PC-3 (cell line): Measurements from ENCODE around the gene PRKCD. TPM values are rescaled to one million over a fixed set of nuclear protein-coding genes. Genes with fewer than 3 reads are reported as not detected.

Source experiments
- ATAC-seq: fragments of 200-7000 bp; cut with Tn5 transposase; 2 replicates; pipeline ENCODE4 v1.9.1; 2020; ENCODE audit warnings: mild to moderate bottlenecking, moderate library complexity
- BruUV-seq: library from RNA; stranded (reverse); fragments of 400-500 nt; replicated peaks from 2 replicates; lab custom pipeline; 2021; lab: Mats Ljungman, UMichigan
- CTCF ChIA-PET: fragments of 300-600 bp; sonication (Branson Sonifier 250); formaldehyde crosslinking; loops from one replicate; lab custom pipeline; 2022; ENCODE audit warnings: antibody characterized with exemption; lab: Charles Lee
- POLR2A ChIA-PET: fragments of 300-600 bp; sonication (Branson Sonifier 250); formaldehyde crosslinking; loops from one replicate; lab custom pipeline; 2022; ENCODE audit warnings: antibody characterized with exemption; ENCODE audit not compliant: unreplicated experiment; lab: Charles Lee
- DNase-seq: peaks from one replicate; pipeline ENCODE4 v3.0.0-alpha.2; 2015
- H2AFZ ChIP-seq: fragments of 300-600 bp; sonication (generic); 2 replicates; pipeline ENCODE4 v1.6.0; 2016; ENCODE audit warnings: antibody characterized with exemption, low read length
- H3F3A ChIP-seq: fragments of 300-600 bp; sonication (generic); one replicate; pipeline ENCODE4 v1.6.0; 2017; ENCODE audit warnings: antibody characterized with exemption, low read length, control low read depth, mild to moderate bottlenecking; ENCODE audit not compliant: unreplicated experiment
- H3K27ac ChIP-seq: fragments of 300-600 bp; sonication (generic); 2 replicates; pipeline ENCODE4 v1.5.1; 2016; ENCODE audit warnings: mild to moderate bottlenecking, low read length
- H3K27me3 ChIP-seq: fragments of 300-600 bp; sonication (generic); 2 replicates; pipeline ENCODE4 v1.6.1; 2016; ENCODE audit warnings: low read length, mixed read lengths
- H3K36me3 ChIP-seq: fragments of 300-600 bp; sonication (generic); 2 replicates; pipeline ENCODE4 v1.6.1; 2016; ENCODE audit warnings: low read depth, mixed run types, low read length, mixed read lengths
- H3K4me1 ChIP-seq: fragments of 300-600 bp; sonication (generic); 2 replicates; pipeline ENCODE4 v1.5.1; 2016; ENCODE audit warnings: low read length; ENCODE audit not compliant: insufficient read depth
- H3K4me2 ChIP-seq: fragments of 300-600 bp; sonication (generic); 2 replicates; pipeline ENCODE4 v1.6.0; 2016; ENCODE audit warnings: low read length
- H3K4me3 ChIP-seq: fragments of 300-600 bp; sonication (generic); 2 replicates; pipeline ENCODE4 v1.5.1; 2016; ENCODE audit warnings: mild to moderate bottlenecking, low read length, mixed read lengths
- H3K79me2 ChIP-seq: fragments of 300-600 bp; sonication (generic); 2 replicates; pipeline ENCODE4 v1.6.1; 2017; ENCODE audit warnings: low read length, mixed read lengths
- H3K9ac ChIP-seq: fragments of 300-600 bp; sonication (generic); 2 replicates; pipeline ENCODE4 v1.6.0; 2016; ENCODE audit warnings: mild to moderate bottlenecking, low read length
- H3K9me2 ChIP-seq: fragments of 300-600 bp; sonication (generic); replicated peaks from 2 replicates; pipeline ENCODE4 v1.6.1; 2016; ENCODE audit warnings: mixed run types, low read length, mixed read lengths
- H3K9me3 ChIP-seq: fragments of 300-600 bp; sonication (generic); 2 replicates; pipeline ENCODE4 v1.6.1; 2016; ENCODE audit warnings: low read length, mixed read lengths
- H4K20me1 ChIP-seq: fragments of 300-600 bp; sonication (generic); 2 replicates; pipeline ENCODE4 v1.6.1; 2016; ENCODE audit warnings: low read length, mixed read lengths
- EZH2 ChIP-seq: fragments of 300-600 bp; sonication (generic); IDR thresholded peaks from one replicate; pipeline ENCODE4 v1.6.1; 2017; ENCODE audit warnings: antibody characterized with exemption, mild to moderate bottlenecking, low read length; ENCODE audit not compliant: unreplicated experiment
- EZH2phosphoT487 ChIP-seq: fragments of 300-600 bp; sonication (generic); IDR thresholded peaks from 2 replicates; pipeline ENCODE4 v1.6.1; 2018; ENCODE audit warnings: mild to moderate bottlenecking, antibody characterized with exemption, low read length, borderline replicate concordance
- intact Hi-C: fragments of 100-400 bp; cut with micrococcal nuclease; formaldehyde crosslinking; loops from 2 replicates; pipeline ENCODE4 v1.9.0; 2023
- total RNA-seq: library from RNA; depleted of rRNA; stranded (reverse); fragments of >200 nt; gene quantifications from 2 replicates; pipeline ENCODE4 v1.2.3, GENCODE V29; 2014; rRNA removed
- TF ChIP-seq, protein P1 (sequence below): fragments of 300-600 bp; sonication (generic); conservative IDR thresholded peaks from 2 replicates; pipeline ENCODE4 v1.5.1; 2017; ENCODE audit warnings: antibody characterized with exemption, low read depth, mild to moderate bottlenecking, low read length

PRKCD gene
- total RNA-seq, 1 experiment from 2014 or later = 7.8 TPM

DNA sequence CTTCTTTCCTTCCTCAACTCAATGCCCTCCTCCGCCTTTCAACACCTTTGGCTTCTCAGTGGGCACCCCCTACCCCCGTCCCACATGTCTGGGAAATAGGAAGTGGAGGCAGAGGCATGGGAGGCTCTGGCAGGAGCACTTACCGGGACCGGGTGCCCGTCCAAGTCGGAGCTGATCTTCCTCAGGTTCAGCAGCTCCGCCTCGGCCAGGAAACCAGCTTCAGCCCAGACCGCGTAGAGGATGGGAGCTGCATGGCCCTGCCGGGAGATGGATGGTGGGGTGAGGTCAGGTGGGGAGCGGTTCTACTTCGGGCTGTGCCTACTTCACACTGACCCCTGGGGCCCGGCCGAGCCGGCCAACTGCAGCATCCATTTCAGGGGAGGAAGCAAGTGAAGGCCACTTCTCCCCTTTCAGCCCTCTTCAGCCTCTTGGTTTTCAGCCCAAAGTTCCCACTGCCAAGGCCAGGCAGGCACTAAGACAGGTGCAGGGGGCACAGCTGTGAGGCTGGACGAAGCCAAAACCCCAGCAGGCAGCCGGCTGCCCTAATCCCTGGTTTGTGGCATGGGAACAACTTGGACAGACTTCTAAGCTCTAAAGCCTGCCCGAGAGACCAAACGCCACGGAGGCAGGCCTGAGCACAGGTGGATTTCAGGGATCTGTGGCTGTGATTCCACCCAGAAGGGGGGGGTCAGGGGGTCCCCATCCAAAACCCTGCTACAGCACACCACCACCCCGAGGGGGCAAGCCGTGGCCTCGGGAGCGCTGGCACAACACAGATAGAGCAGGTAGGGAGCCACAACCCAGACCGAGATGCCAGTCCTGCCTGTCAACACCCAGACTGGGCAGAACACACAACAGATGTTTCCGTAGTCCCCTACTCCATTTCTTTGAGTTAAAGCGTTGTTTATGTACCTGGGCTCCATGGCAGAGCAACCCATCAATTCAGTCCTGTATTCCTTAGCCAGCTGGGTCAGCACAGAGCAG, 80.3 kb downstream of the PRKCD start:
- Histone ChIP-seq H3K27me3 (no peaks in the 10 kb centered on the region), H3K9ac (no peak overlapping the region), H2AFZ (no peak overlapping the region), H3K4me1 (peaks cover 26% of the 10 kb centered on the region), H4K20me1 (peaks cover 51% of the 10 kb centered on the region), H3K27ac (no peak overlapping the region), H3K36me3 (peaks cover 73% of the 10 kb centered on the region), H3K4me3 (no peak overlapping the region), H3K4me2 (no peak overlapping the region), H3K79me2 (peaks cover 71% of the 10 kb centered on the region), H3K9me3 (no peaks in the 10 kb centered on the region), H3F3A (peaks cover 11% of the 10 kb centered on the region), H3K9me2 (no peaks in the 10 kb centered on the region)
- POLR2A ChIA-PET = no interaction called here
- TF ChIP-seq, protein P1, sequence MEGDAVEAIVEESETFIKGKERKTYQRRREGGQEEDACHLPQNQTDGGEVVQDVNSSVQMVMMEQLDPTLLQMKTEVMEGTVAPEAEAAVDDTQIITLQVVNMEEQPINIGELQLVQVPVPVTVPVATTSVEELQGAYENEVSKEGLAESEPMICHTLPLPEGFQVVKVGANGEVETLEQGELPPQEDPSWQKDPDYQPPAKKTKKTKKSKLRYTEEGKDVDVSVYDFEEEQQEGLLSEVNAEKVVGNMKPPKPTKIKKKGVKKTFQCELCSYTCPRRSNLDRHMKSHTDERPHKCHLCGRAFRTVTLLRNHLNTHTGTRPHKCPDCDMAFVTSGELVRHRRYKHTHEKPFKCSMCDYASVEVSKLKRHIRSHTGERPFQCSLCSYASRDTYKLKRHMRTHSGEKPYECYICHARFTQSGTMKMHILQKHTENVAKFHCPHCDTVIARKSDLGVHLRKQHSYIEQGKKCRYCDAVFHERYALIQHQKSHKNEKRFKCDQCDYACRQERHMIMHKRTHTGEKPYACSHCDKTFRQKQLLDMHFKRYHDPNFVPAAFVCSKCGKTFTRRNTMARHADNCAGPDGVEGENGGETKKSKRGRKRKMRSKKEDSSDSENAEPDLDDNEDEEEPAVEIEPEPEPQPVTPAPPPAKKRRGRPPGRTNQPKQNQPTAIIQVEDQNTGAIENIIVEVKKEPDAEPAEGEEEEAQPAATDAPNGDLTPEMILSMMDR = no peak
- TF ChIP-seq EZH2phosphoT487 (no peak), EZH2 (no peak)
- DNase-seq = no peak
- no TSS peak for BruUV-seq
- no peak for ATAC-seq
- intact Hi-C loops = no loop called here
- CTCF ChIA-PET = no interaction called here

DNA sequence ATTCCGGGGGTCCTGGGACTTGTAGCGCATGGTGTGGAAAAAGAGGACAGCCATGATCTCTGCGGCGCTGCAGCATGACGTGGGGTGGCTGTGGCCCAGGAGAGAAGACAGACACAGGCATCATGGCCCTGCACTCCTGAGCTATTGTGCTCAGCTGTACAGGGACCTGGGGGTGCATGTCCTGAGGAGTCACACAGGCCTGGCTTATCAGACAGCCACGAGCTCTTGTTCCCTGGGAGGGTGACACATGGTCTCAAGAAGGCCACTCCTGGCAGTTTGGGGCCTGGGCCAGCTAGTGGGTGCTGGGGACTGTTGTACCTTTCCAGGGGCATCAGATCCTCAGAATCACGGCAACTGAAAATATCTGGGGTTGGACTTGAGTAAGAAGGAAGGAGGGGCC, 81.1 kb downstream of the PRKCD start:
- no peak overlapping the region for H3K4me3 ChIP-seq
- H3K4me2 ChIP-seq = no peak overlapping the region
- no TSS peak for BruUV-seq
- H3K9me3 ChIP-seq = no peaks in the 10 kb centered on the region
- no peak overlapping the region for H2AFZ ChIP-seq
- H3K9ac ChIP-seq = no peak overlapping the region
- ChIA-PET CTCF (no interaction called here), POLR2A (no interaction called here)
- H3K27me3 ChIP-seq = no peaks in the 10 kb centered on the region
- TF ChIP-seq, protein P1 = no peak
- TF ChIP-seq EZH2 (no peak), EZH2phosphoT487 (no peak)
- no peak overlapping the region for H3K27ac ChIP-seq
- DNase-seq (no peak), ATAC-seq (no peak)
- peaks cover 65% of the 10 kb centered on the region for H3K36me3 ChIP-seq
- no peaks in the 10 kb centered on the region for H3K9me2 ChIP-seq
- peaks cover 71% of the 10 kb centered on the region for H3K79me2 ChIP-seq
- H3F3A ChIP-seq = peaks cover 11% of the 10 kb centered on the region
- peaks cover 17% of the 10 kb centered on the region for H3K4me1 ChIP-seq
- intact Hi-C loops = no loop called here
- H4K20me1 ChIP-seq = peaks cover 58% of the 10 kb centered on the region

Other genes starting within 250 kb of the PRKCD start
- gene SFMBT1, start 115.1 kb upstream of the PRKCD start, total RNA-seq = 10.8 and 35.6 TPM in 2 replicates
- 21.1 and 24.6 TPM in 2 replicates for gene RFT1, start 30.8 kb upstream of the PRKCD start, total RNA-seq
- gene TKT, start 94.8 kb downstream of the PRKCD start, total RNA-seq = 380 and 486 TPM in 2 replicates
- gene DCP1A, start 186.3 kb downstream of the PRKCD start, total RNA-seq = 12.7 and 16.8 TPM in 2 replicates